ENCODE data around the gene DYNLT2. TPM values are rescaled to one million over a fixed set of nuclear protein-coding genes. Genes with fewer than 3 reads are reported as not detected.
"Not testable (repeated sequence)": the region's sequence is repeated elsewhere in the genome, so short reads cannot be mapped to it uniquely, and the experiment has no call there.

DYNLT2 gene
- total RNA-seq, 1 experiment from 2014 or later, result 1.8 TPM

GRCh38 chr6:169697115-169697514, 54.3 kb downstream of the DYNLT2 start:
- TF ChIP-seq CTCF (conservative IDR thresholded peaks at IDR 0.05), result peak; percentile 75
- not testable (repeated sequence) for H4K91ac ChIP-seq (ENCODE audit: insufficient read length, low read depth, low read length); H2BK120ac ChIP-seq (ENCODE audit: low read depth, low read length, poor library complexity, severe bottlenecking); H2AFZ ChIP-seq (ENCODE audit: low read length); H3K27ac ChIP-seq (ENCODE audit: insufficient read length, low read depth, low read length); H2BK20ac ChIP-seq (ENCODE audit: low read depth, low read length, poor library complexity, severe bottlenecking); H2AK5ac ChIP-seq (ENCODE audit: insufficient read length, low read length); H3K4me3 Mint-ChIP-seq; H3K27me3 Mint-ChIP-seq (ENCODE audit: low read depth); H3K23me2 ChIP-seq (ENCODE audit: insufficient read length, low read depth, low read length, poor library complexity, severe bottlenecking); H3K4ac ChIP-seq (ENCODE audit: low read depth, low read length); H3K18ac ChIP-seq (ENCODE audit: insufficient read length, low read depth, low read length); H3K27me3 ChIP-seq (ENCODE audit: insufficient read depth, low read length); H4K5ac ChIP-seq (ENCODE audit: insufficient read length, low read depth, low read length); H2BK15ac ChIP-seq (ENCODE audit: low read depth, low read length); H3T11ph ChIP-seq (ENCODE audit: low read length); H3K9ac ChIP-seq (ENCODE audit: extremely low read depth, insufficient read length, low read length); H3K27ac Mint-ChIP-seq; H3K23ac ChIP-seq (ENCODE audit: insufficient read length, low read depth, low read length); H3K56ac ChIP-seq (ENCODE audit: insufficient read length, low read depth, low read length); H3K4me1 ChIP-seq (ENCODE audit: insufficient read depth, low read length); H2BK12ac ChIP-seq (ENCODE audit: insufficient read length, low read depth, low read length); H4K20me1 ChIP-seq (ENCODE audit: control insufficient read depth, insufficient read depth, insufficient read length); H2BK5ac ChIP-seq (ENCODE audit: insufficient read length, low read length); H3K4me2 ChIP-seq (ENCODE audit: insufficient read depth, insufficient read length, low read length); H3K9me3 ChIP-seq (ENCODE audit: control insufficient read depth, low read depth, low read length); H4K8ac ChIP-seq (replicated peaks; ENCODE audit: insufficient read length, low read depth, low read length); H3K14ac ChIP-seq (ENCODE audit: insufficient read depth, low read length)
- H3K9me3 Mint-ChIP-seq, result peaks cover 0 to 12% of the 10 kb centered on the region in 2 experiments; a peak in 3 of 5 replicates
- H3K79me2 ChIP-seq (ENCODE audit: insufficient read depth, low read length), result peaks cover 16% of the 10 kb centered on the region; the same call in 1 of the 2 replicates
- peak; percentile 65 for DNase-seq
- H3K36me3 Mint-ChIP-seq (ENCODE audit: insufficient read depth in 1 of 3, low read depth in 3 of 3), result peaks cover 38 to 48% (median 43%) of the 10 kb centered on the region in 3 experiments
- H3K79me1 ChIP-seq (ENCODE audit: insufficient read depth, low read depth, low read length, poor library complexity, severe bottlenecking), result peaks cover 11% of the 10 kb centered on the region
- peaks cover 15 to 24% of the 10 kb centered on the region in 2 experiments for H3K4me1 Mint-ChIP-seq
- WGBS (ENCODE audit: extremely low coverage, insufficient read length, low lambda C conversion rate), result no CpG with 5 or more reads among the region's 10 CpGs
